NOMO-1 (cell line): ENCODE results near the gene SLC7A14.

Experiments used
- DNase-seq, 2 experiments: peaks; one replicate each; lab custom pipeline; 2025; ENCODE audit not compliant: unreplicated experiment in 2 of 2; lab: John Stamatoyannopoulos, UW

The SLC7A14 gene

GRCh38 chr3:170585937-170586310, at the start of gene SLC7A14:
TSS of gene SLC7A14 (minus strand) at chr3:170586075. CDS start at chr3:170526936, 59,139 bp downstream.
- no peak for DNase-seq

- DNase-seq = no peak
Measured at GRCh38 chr3:170635385-170635735, 49.5 kb upstream of the SLC7A14 start.

GRCh38 chr3:170634663-170635384, 48.9 kb upstream of the SLC7A14 start:
- DNase-seq = no peak

- no peak for DNase-seq
Measured at GRCh38 chr3:170633573-170633972, 47.7 kb upstream of the SLC7A14 start.

GRCh38 chr3:170632780-170633179, 46.9 kb upstream of the SLC7A14 start:
- no peak for DNase-seq

- DNase-seq = no peak
Measured at GRCh38 chr3:170631755-170632488, 46.0 kb upstream of the SLC7A14 start.

- DNase-seq = no peak
Measured at GRCh38 chr3:170623524-170623923, 37.6 kb upstream of the SLC7A14 start.

GRCh38 chr3:170622369-170623159, 36.7 kb upstream of the SLC7A14 start:
- no peak for DNase-seq

- no peak for DNase-seq
Measured at GRCh38 chr3:170621256-170621655, 35.4 kb upstream of the SLC7A14 start.

- peak; percentile 47 to 66 for DNase-seq
Measured at GRCh38 chr3:170614214-170614966, 28.5 kb upstream of the SLC7A14 start.

- no peak for DNase-seq
Measured at GRCh38 chr3:170611751-170612150, 25.9 kb upstream of the SLC7A14 start.

GRCh38 chr3:170610321-170610884, 24.5 kb upstream of the SLC7A14 start:
- DNase-seq = no peak

- DNase-seq = no peak
Measured at GRCh38 chr3:170608475-170608874, 22.6 kb upstream of the SLC7A14 start.

- no peak for DNase-seq
Measured at GRCh38 chr3:170606675-170607074, 20.8 kb upstream of the SLC7A14 start.

- DNase-seq = no peak
Measured at GRCh38 chr3:170605490-170605889, 19.6 kb upstream of the SLC7A14 start.

- DNase-seq = no peak
Measured at GRCh38 chr3:170603770-170604510, 18.1 kb upstream of the SLC7A14 start.

GRCh38 chr3:170602556-170602955, 16.7 kb upstream of the SLC7A14 start:
- DNase-seq = no peak

- DNase-seq = no peak
Measured at GRCh38 chr3:170600005-170600624, 14.2 kb upstream of the SLC7A14 start.

GRCh38 chr3:170599091-170599490, 13.2 kb upstream of the SLC7A14 start:
- DNase-seq = no peak
